Activated CD4-positive, alpha-beta T cell treated with anti-CD3 and anti-CD28 coated beads for 48 hours (primary cell): ENCODE measurements around the gene MLPH.
A peak's percentile ranks its signal among the peaks of the same experiment; 100 is the strongest.

Experiments
- DNase-seq: peaks from one replicate; pipeline ENCODE4 v3.0.0-alpha.2; 2020

Gene MLPH

GRCh38 chr2:237571551-237571950 is 84.5 kb downstream of the MLPH start:
- DNase-seq = no peak

- DNase-seq = peak; percentile 95
These were observed 85.1 kb downstream of the MLPH start for GRCh38 chr2:237572021-237572741.

- DNase-seq = no peak
These were observed 85.7 kb downstream of the MLPH start for GRCh38 chr2:237572742-237573101.

- DNase-seq = no peak
These were observed 86.8 kb downstream of the MLPH start for GRCh38 chr2:237573721-237574415.

- no peak for DNase-seq
These were observed 87.4 kb downstream of the MLPH start for GRCh38 chr2:237574467-237574866.

- DNase-seq = no peak
These were observed 88.1 kb downstream of the MLPH start for GRCh38 chr2:237574894-237575868.

DNA sequence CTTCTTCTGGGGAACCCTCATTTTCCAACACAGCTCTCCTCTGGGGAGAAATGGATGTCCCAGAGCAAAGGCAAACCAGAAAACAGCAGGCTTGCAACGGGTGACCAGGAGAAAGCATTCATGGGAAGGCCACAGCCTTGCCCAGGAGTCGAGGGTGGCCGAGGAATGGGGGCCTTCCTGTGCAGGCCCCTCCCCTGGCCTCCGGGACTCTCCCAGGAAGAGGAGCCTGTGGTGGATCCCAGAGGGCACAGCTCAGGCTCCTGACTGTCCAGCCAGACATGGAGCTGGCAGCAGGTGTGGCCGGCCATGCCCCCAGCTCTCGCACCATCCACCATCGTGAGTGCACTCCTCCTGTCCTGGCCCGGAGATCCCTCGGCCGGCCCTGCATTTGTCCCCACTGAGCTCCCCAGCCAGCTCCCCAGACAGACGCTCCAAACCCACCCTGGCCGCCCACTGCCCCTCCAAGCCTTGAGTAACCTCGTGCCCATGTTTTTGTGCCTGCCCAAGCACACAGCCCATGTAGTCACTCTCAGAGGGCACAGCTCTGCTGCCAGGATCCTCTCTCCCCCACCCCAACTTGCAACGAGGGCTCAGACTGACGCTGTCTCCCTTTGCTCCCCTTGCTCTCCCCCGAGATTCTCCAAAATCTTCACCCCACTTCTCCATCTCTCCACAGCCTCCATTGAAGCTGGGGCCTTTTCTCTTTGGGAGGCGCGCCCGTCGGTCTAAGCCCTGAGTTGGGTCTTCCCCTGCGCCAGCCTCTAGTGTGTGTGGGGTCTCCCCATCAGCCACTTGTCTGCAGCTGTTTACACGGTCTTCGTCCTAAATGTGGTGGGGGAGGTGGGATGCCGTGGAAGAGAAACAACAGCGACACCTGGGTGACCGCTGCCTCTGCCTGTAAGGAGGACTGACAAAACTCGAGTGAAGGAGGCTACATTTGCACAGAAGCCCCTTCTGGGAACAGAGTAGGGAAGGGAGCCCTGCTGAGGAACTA is 89.1 kb downstream of the MLPH start:
- DNase-seq = no peak

GRCh38 chr2:237576974-237577373 is 89.9 kb downstream of the MLPH start:
- no peak for DNase-seq

GRCh38 chr2:237577458-237577857 is 90.4 kb downstream of the MLPH start:
- DNase-seq = no peak

DNA sequence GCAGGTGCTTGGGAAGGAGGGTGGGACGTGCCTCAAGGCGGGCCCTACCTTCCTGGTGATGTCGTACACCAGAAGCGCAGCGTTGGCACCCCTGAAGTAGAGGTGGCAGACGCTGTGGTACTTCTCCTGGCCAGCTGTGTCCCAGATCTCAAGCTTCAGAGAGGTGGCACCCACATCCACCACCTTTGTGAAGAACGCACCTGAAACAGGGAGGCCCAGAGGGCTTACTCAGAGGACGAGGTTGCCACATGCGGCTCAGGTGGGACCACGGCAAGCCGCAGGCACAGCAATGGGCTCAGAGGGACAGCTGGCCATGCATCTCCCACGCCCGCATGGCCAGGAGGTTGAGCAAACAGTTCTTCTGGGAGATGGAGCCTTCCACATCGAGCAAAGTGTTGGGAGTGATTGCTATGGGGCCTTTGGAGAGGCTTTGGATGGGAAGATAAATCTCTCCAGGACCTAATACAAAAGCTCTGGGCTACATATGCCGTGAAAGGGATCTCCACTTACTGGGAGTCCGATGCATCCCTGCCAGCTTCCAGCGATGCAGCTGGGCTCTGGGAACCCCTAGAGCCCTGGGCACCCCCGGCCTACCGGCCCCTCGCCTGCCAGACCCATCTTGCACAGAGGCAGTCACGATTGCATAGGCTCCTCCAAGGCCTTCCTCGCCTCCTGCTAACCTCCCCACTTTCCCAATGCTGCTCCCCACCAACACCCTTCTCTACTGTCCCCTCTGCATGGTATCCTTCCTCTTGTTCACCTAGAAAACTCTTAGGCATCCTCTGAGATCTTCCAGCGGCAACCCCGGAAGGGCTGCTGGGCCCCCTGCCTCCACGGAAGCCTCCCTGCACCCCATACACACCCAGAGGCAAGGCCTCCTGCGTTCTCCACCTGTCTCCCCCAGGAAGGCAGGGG is 91.2 kb downstream of the MLPH start:
- DNase-seq = no peak

- no peak for DNase-seq
These were observed 94.3 kb downstream of the MLPH start for GRCh38 chr2:237581326-237581725.

- peak; percentile 68 for DNase-seq
These were observed 95.0 kb downstream of the MLPH start for GRCh38 chr2:237581751-237582746.

GRCh38 chr2:237583385-237584295 is 96.6 kb downstream of the MLPH start:
- DNase-seq = no peak

GRCh38 chr2:237585590-237586221 is 98.7 kb downstream of the MLPH start:
- no peak for DNase-seq

DNA sequence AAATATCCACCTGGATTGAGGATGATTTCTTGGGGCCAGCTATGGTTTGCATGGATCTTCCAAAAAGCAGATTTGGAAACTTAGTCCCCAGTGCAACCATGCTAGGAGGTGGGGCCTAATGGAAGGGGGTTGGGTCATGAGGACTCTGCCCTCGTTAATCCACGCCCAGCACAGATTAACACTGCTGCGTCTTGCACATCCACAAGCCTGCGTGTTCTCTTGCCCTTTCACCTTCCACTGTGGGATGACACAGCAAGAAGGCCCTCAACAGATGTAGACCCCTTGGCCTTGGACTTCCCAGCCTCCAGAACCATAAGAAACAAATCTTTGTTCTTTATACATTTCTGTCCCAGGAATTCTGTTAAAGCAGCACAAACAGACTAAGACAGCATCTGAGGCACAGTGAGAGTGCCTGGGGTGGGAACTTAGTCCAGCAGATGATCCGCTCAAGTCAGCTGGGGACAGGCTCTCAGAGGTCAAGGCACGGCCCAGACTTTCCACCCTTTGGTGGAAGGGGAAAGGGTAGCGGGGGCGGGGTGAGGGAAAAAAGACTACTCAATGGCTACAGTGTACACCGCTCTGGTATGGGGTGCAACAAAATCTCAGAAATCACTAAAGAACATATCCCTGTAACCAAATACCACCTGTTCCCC is 101.1 kb downstream of the MLPH start:
- no peak for DNase-seq

DNA sequence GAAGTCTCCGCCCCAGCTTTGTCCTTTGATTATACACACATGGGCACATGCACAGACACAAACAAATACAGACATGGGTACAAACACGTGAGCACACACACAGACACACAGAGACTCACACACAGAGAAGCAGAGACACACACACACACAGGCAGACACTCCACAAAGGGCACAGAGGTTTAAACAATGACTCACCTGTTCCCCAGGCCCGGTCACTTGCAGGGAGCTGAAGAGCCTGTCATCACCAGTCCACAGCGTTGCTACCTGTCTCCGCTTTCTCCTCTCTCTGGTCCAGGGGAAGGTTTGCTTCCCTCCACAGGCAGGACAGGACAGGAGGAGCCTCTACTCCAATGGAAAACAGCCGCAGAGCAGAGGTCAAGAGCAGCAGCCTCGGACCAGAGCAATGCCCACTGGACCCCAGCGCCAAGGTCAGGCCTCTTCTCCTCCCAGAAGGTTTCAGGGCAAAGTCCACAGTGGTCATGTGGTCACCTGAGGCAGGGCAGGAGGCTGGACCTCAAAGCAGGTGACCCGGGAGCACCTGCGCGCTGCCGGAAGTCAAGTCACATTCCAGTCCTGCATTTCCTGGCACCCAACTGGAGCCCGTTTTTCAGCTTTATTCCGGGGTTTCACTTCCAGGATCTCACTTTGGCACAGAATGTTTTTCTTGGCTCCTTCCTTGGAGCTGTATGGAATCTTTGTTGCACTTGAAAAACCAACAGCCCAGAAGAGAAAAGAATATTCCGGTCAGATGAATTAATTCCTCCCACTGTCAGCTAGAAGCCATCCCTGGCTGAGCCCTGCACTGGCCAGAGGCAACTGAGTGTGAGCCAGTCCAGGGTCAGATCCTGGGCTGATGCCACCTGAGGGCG is 103.5 kb downstream of the MLPH start, which contains the start of gene RAB17:
TSS of gene RAB17 (minus strand) at position 463 of the 869 bp plus-strand sequence. CDS start 4,580 bp downstream, outside the sequence.
- DNase-seq = no peak
